Vagina (tissue), 2 donors: Measurements from ENCODE around the gene CFAP119. TPM values are rescaled to one million over a fixed set of nuclear protein-coding genes. Genes with fewer than 3 reads are reported as not detected.

Source experiments
- DNase-seq, 2 donors: peaks; one replicate each; pipeline ENCODE4 v3.0.0-alpha.2; 2017; ENCODE audit errors: extremely low spot score in 2 of 2
- H3K27ac ChIP-seq: fragments of 200-600 bp; sonication (generic); one replicate; pipeline ENCODE4 v1.5.1; 2019
- H3K27me3 ChIP-seq: fragments of 200-600 bp; sonication (generic); one replicate; pipeline ENCODE4 v1.5.1; 2019
- H3K36me3 ChIP-seq, 2 donors: fragments of 200-600 bp; sonication (generic); one replicate each; pipeline ENCODE4 v1.5.1; 2017 to 2019
- H3K4me1 ChIP-seq: fragments of 200-600 bp; sonication (generic); one replicate; pipeline ENCODE4 v1.5.1; 2019
- H3K4me3 ChIP-seq, 2 donors: fragments of 200-600 bp; sonication (generic); 1 replicate in 1 of 2; 2 replicates in 1 of 2; pipeline ENCODE4 v1.5.1; 2016 to 2019
- H3K9me3 ChIP-seq: fragments of 200-600 bp; sonication (generic); one replicate; pipeline ENCODE4 v1.5.1; 2019
- CTCF ChIP-seq, 3 experiments: fragments of 450-650 bp in 2 of 3; fragments of 200-600 bp in 1 of 3; sonication (generic) in 1 of 3; IDR thresholded peaks; one replicate each; pipeline ENCODE4 v1.5.1; 2017 to 2019; ENCODE audit warnings: antibody characterized with exemption in 3 of 3, mild to moderate bottlenecking in 2 of 3, moderate library complexity in 2 of 3
- POLR2A ChIP-seq, 2 donors: fragments of 450-650 bp; IDR thresholded peaks; one replicate each; pipeline ENCODE4 v1.6.1; 2017; ENCODE audit warnings: antibody characterized with exemption in 2 of 2, mild to moderate bottlenecking in 2 of 2, moderate library complexity in 2 of 2
- POLR2AphosphoS5 ChIP-seq, 2 donors: sonication (generic); formaldehyde crosslinking; IDR thresholded peaks; one replicate each; pipeline ENCODE4 v1.9.0; 2017; ENCODE audit warnings: antibody characterized with exemption in 2 of 2, mild to moderate bottlenecking in 2 of 2, low read depth in 1 of 2; ENCODE audit not compliant: insufficient read depth in 1 of 2
- intact Hi-C: fragments of 100-400 bp; cut with DNase I; formaldehyde crosslinking; loops from one replicate; pipeline ENCODE4 v1.15.1; 2023
- total RNA-seq: library from RNA; depleted of rRNA; stranded (reverse); fragments of >200 nt; gene quantifications from one replicate; pipeline ENCODE4 v1.2.3, GENCODE V29; 2016

The CFAP119 gene
- total RNA-seq, 1 donor from 2014 or later, result 1.7 TPM

GRCh38 chr16:30738984-30739951 lies 22.6 kb downstream of the CFAP119 start:
- intact Hi-C loops, result no loop called here
- peak overlapping the region; percentile 74 for H3K27ac ChIP-seq
- no peak overlapping the region for H3K4me3 ChIP-seq
- no peaks in the 10 kb centered on the region for H3K9me3 ChIP-seq
- peaks cover 22% of the 10 kb centered on the region for H3K4me1 ChIP-seq
- TF ChIP-seq POLR2A (IDR thresholded peaks at IDR 0.05) (no peak), CTCF (IDR thresholded peaks at IDR 0.05) (no peak), POLR2AphosphoS5 (IDR thresholded peaks at IDR 0.05; ENCODE audit: insufficient read depth in 1 of 2, low read depth in 1 of 2) (peak in 1 of 2 donors; percentile 18)
- H3K27me3 ChIP-seq, result no peaks in the 10 kb centered on the region
- no peak for DNase-seq
- peaks cover 0 to 63% of the 10 kb centered on the region in 2 donors for H3K36me3 ChIP-seq

DNA sequence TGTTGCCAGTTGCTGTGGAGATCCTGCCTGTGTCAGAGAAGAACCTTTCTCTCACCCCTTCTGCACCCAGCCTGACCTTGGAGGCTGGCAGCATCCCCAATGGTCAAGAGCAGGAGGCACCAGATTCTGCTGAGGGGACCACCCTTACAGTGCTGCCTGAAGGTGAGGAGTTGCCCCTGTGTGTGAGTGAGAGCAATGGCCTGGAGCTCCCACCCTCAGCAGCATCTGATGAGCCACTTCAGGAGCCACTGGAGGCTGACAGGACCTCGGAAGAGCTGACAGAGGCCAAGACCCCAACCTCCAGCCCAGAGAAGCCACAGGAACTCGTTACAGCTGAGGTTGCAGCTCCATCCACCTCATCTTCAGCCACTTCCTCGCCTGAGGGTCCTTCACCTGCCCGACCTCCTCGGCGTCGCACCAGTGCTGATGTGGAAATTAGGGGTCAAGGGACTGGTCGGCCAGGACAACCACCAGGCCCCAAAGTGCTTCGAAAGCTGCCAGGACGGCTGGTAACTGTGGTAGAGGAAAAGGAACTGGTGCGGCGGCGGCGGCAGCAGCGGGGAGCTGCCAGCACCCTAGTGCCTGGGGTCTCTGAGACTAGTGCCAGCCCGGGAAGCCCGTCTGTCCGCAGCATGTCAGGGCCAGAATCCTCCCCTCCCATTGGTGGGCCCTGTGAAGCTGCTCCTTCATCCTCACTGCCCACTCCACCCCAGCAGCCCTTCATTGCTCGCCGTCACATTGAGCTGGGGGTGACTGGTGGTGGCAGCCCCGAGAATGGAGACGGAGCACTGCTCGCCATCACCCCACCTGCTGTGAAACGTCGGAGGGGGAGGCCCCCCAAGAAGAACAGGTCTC lies 23.8 kb downstream of the CFAP119 start:
- Histone ChIP-seq H3K36me3 (peaks cover 0 to 67% of the 10 kb centered on the region in 2 donors), H3K4me3 (no peak overlapping the region), H3K9me3 (no peaks in the 10 kb centered on the region), H3K4me1 (peaks cover 22% of the 10 kb centered on the region), H3K27ac (no peak overlapping the region), H3K27me3 (no peaks in the 10 kb centered on the region)
- no peak for DNase-seq
- intact Hi-C loops, result no loop called here
- TF ChIP-seq POLR2A (IDR thresholded peaks at IDR 0.05) (no peak), CTCF (IDR thresholded peaks at IDR 0.05) (no peak), POLR2AphosphoS5 (IDR thresholded peaks at IDR 0.05; ENCODE audit: insufficient read depth in 1 of 2, low read depth in 1 of 2) (no peak)

GRCh38 chr16:30736995-30737793 lies 24.7 kb downstream of the CFAP119 start:
- Histone ChIP-seq H3K4me1 (peaks cover 22% of the 10 kb centered on the region), H3K4me3 (no peak overlapping the region), H3K36me3 (peaks cover 0 to 72% of the 10 kb centered on the region in 2 donors), H3K9me3 (no peaks in the 10 kb centered on the region), H3K27me3 (no peaks in the 10 kb centered on the region), H3K27ac (no peak overlapping the region)
- no peak for DNase-seq
- intact Hi-C loops, result no loop called here
- TF ChIP-seq POLR2AphosphoS5 (IDR thresholded peaks at IDR 0.05; ENCODE audit: insufficient read depth in 1 of 2, low read depth in 1 of 2) (no peak), POLR2A (IDR thresholded peaks at IDR 0.05) (no peak), CTCF (IDR thresholded peaks at IDR 0.05) (no peak)

- intact Hi-C loops, result no loop called here
- Histone ChIP-seq H3K36me3 (peaks cover 0 to 82% of the 10 kb centered on the region in 2 donors), H3K9me3 (no peaks in the 10 kb centered on the region), H3K4me3 (no peak overlapping the region), H3K27ac (no peak overlapping the region), H3K4me1 (no peaks in the 10 kb centered on the region), H3K27me3 (no peaks in the 10 kb centered on the region)
- TF ChIP-seq CTCF (IDR thresholded peaks at IDR 0.05) (no peak), POLR2AphosphoS5 (IDR thresholded peaks at IDR 0.05; ENCODE audit: insufficient read depth in 1 of 2, low read depth in 1 of 2) (no peak), POLR2A (IDR thresholded peaks at IDR 0.05) (no peak)
- no peak for DNase-seq
These were observed 30.5 kb downstream of the CFAP119 start for GRCh38 chr16:30731411-30731810.
